Upper lobe of left lung (tissue), 4 donors: Measurements from ENCODE around the gene TSR1.

Source experiments
- CTCF ChIP-seq, 6 experiments: fragments of 450-650 bp in 4 of 6; fragments of 200-600 bp in 2 of 6; sonication (generic) in 2 of 6; IDR thresholded peaks; one replicate each; pipeline ENCODE4 v1.5.1; 2016 to 2019; ENCODE audit warnings: antibody characterized with exemption in 6 of 6
- POLR2AphosphoS5 ChIP-seq, 2 donors: sonication (generic); formaldehyde crosslinking; IDR thresholded peaks; one replicate each; pipeline ENCODE4 v1.5.1; 2017; ENCODE audit warnings: antibody characterized with exemption in 2 of 2

- TF ChIP-seq POLR2AphosphoS5 (IDR thresholded peaks at IDR 0.05): no peak
- TF ChIP-seq CTCF (IDR thresholded peaks at IDR 0.05): no peak
Measured at GRCh38 chr17:2317796-2318195, 18.5 kb downstream of the TSR1 start.
